Psoas muscle (tissue), 8 donors: ENCODE data around the gene SLCO2A1. TPM values are rescaled to one million over a fixed set of nuclear protein-coding genes. Genes with fewer than 3 reads are reported as not detected.

Experiments used
- ATAC-seq, 4 donors: fragments of 200-7000 bp; cut with Tn5 transposase; one replicate each; pipeline ENCODE4 v1.9.1; 2020; ENCODE audit warnings: moderate library complexity in 3 of 4, mild to moderate bottlenecking in 2 of 4
- DNase-seq, 2 donors: peaks; one replicate each; pipeline ENCODE4 v3.0.0-alpha.2; 2020
- H3K27ac ChIP-seq: fragments of 200-600 bp; one replicate; pipeline ENCODE4 v1.8.0; 2022
- H3K27me3 ChIP-seq, 3 donors: fragments of 200-600 bp in 1 of 3; one replicate each; pipeline versions ENCODE4 v1.6.1 to v1.8.0; 2013 to 2022; ENCODE audit warnings: low read length in 2 of 3, mild to moderate bottlenecking in 2 of 3, moderate library complexity in 1 of 3; ENCODE audit not compliant: insufficient read depth in 3 of 3
- H3K36me3 ChIP-seq, 2 donors: fragments of 200-600 bp in 1 of 2; one replicate each; pipeline versions ENCODE4 v1.6.1 to v1.8.0; 2013 to 2022; ENCODE audit warnings: low read depth in 1 of 2, mild to moderate bottlenecking in 1 of 2, moderate library complexity in 1 of 2; ENCODE audit not compliant: insufficient read depth in 1 of 2
- H3K4me1 ChIP-seq: fragments of 200-600 bp; one replicate; pipeline ENCODE4 v1.8.0; 2022
- H3K4me3 ChIP-seq: fragments of 200-600 bp; one replicate; pipeline ENCODE4 v1.8.0; 2022; ENCODE audit warnings: mild to moderate bottlenecking
- H3K9me3 ChIP-seq: fragments of 200-600 bp; one replicate; pipeline ENCODE4 v1.8.0; 2022
- CTCF ChIP-seq: fragments of 200-600 bp; IDR thresholded peaks from one replicate; pipeline ENCODE4 v1.8.0; 2022; ENCODE audit warnings: antibody characterized with exemption
- WGBS, 3 donors: extraction: QIAGEN DNeasy Blood & Tissue Kit; methylation state at CpG; one replicate each; pipeline versions ENCODE4 v1.1.6 to v1.1.7; 2013; 5-methylcytosine and 5-hydroxymethylcytosine counted together
- intact Hi-C, 2 donors: fragments of 100-400 bp; cut with DNase I; formaldehyde crosslinking; loops; one replicate each; pipeline versions ENCODE4 v1.11.0 to v1.14.2; 2022
- polyA plus RNA-seq, 3 donors: library from polyadenylated mRNA; stranded (reverse); fragments of 200-250 nt; gene quantifications; one replicate each; pipeline ENCODE4 v1.2.3, GENCODE V29; 2013
- total RNA-seq, 4 donors: library from RNA; stranded (reverse); fragmentation: NEBNext Ultra II Directional in 2 of 4; extraction: Animal tissue kit (Norgen Biotek cat#: 25700) in 2 of 4; gene quantifications; one replicate each; pipeline versions ENCODE4 v1.2.1 to v1.2.4, GENCODE V29; 2021 to 2023
- donor health status: healthy with polysubstance abuse.
- donor health status: DM: no; HTN: no; CAD: no; lungs with moderate emphysema.
- donor health status: Bipolar disorder and iron deficiency.
- donor health status: healthy.
- donor health status: DM: yes; HTN: yes; CAD: no.
- donor health status: DM: no; HTN: no; CAD: no.
- donor health status: DM: no; HTN: no; CAD: no.
- donor health status: DM: yes; HTN: yes; CAD: no.

SLCO2A1 gene
- total and polyA plus RNA-seq, 7 donors = 0.72 to 5.2 (median 3.7) TPM

GRCh38 chr3:134030379-134031347 is 938 bp upstream of the SLCO2A1 start:
- TF ChIP-seq CTCF = no peak
- 47 to 55% (median 47%) methylated on average over 16 of the region's 16 CpGs for WGBS, 3 donors
- intact Hi-C loops = loop anchor here in 1 of 2 donors (10.0 kb wide), 1 partner anchor 96 kb away; no protein-coding TSS in a partner anchor
- Histone ChIP-seq H3K9me3 (no peaks in the 10 kb centered on the region), H3K4me1 (no peaks in the 10 kb centered on the region), H3K36me3 (no peaks in the 10 kb centered on the region), H3K27me3 (peaks cover 0 to 28% (median 3%) of the 10 kb centered on the region in 3 donors), H3K27ac (no peak overlapping the region), H3K4me3 (peak overlapping the region; percentile 66)
- ATAC-seq (no peak), DNase-seq (no peak)

- H3K4me3 ChIP-seq = peak overlapping the region; percentile 66
- DNase-seq = no peak
- WGBS, 3 donors = 0 to 3% (median 1%) methylated on average over 32 to 43 of the region's 43 CpGs
Measured at GRCh38 chr3:134029256-134029733, 430 bp downstream of the SLCO2A1 start.

GRCh38 chr3:134028486-134029255 is 1.1 kb downstream of the SLCO2A1 start:
- TF ChIP-seq CTCF = no peak
- ATAC-seq = peak in 1 of 4 donors; percentile 22
- intact Hi-C loops = no loop called here

More at GRCh38 chr3:134029256-134029733, 430 bp downstream of the SLCO2A1 start:
- Histone ChIP-seq H3K27me3 (peaks cover 0 to 28% (median 3%) of the 10 kb centered on the region in 3 donors), H3K9me3 (no peaks in the 10 kb centered on the region), H3K27ac (no peak overlapping the region), H3K4me1 (no peaks in the 10 kb centered on the region), H3K36me3 (no peaks in the 10 kb centered on the region)
- intact Hi-C loops = no loop called here
- no peak for TF ChIP-seq CTCF
- peak; percentile 19 to 53 (median 47) for ATAC-seq

GRCh38 chr3:134027631-134028030 is 2.1 kb downstream of the SLCO2A1 start:
- intact Hi-C loops = no loop called here
- no peak overlapping the region for H3K27ac ChIP-seq
- no peaks in the 10 kb centered on the region for H3K4me1 ChIP-seq
- H3K36me3 ChIP-seq = no peaks in the 10 kb centered on the region
- H3K4me3 ChIP-seq = no peak overlapping the region
- 75 to 85% (median 80%) methylated on average over 2 of the region's 2 CpGs for WGBS, 3 donors
- no peaks in the 10 kb centered on the region for H3K9me3 ChIP-seq
- H3K27me3 ChIP-seq = peaks cover 0 to 28% (median 3%) of the 10 kb centered on the region in 3 donors
- DNase-seq (no peak), ATAC-seq (no peak)
- TF ChIP-seq CTCF = no peak

More at GRCh38 chr3:134028486-134029255, 1.1 kb downstream of the SLCO2A1 start:
- peak overlapping the region; percentile 66 for H3K4me3 ChIP-seq
- H3K4me1 ChIP-seq = no peaks in the 10 kb centered on the region
- H3K27ac ChIP-seq = no peak overlapping the region
- no peak for DNase-seq
- peaks cover 0 to 28% (median 3%) of the 10 kb centered on the region in 3 donors for H3K27me3 ChIP-seq
- 36 to 42% (median 40%) methylated on average over 20 to 23 of the region's 23 CpGs for WGBS, 3 donors
- no peaks in the 10 kb centered on the region for H3K9me3 ChIP-seq
- no peaks in the 10 kb centered on the region for H3K36me3 ChIP-seq
